G401 (cell line): Measurements from ENCODE around the gene FLT3LG. TPM values are rescaled to one million over a fixed set of nuclear protein-coding genes. Genes with fewer than 3 reads are reported as not detected.

Experiments used
- DNase-seq: peaks from one replicate; pipeline ENCODE4 v3.0.0-alpha.2; 2015; ENCODE audit warnings: low spot score
- in situ Hi-C: cut with HindIII; loops from 2 replicates; pipeline ENCODE4 v1.10.0; 2016; ENCODE audit warnings: low sequenced_read_pairs, mixed read lengths
- total RNA-seq: library from RNA; depleted of rRNA; stranded (reverse); fragments of >200 nt; shearing (Covaris generic); gene quantifications from 2 replicates; pipeline ENCODE4 v1.2.3, GENCODE V29; 2014

The FLT3LG gene
- total RNA-seq, 1 experiment from 2014 or later: not detected

GRCh38 chr19:49481020-49481683, 7.1 kb downstream of the FLT3LG start:
- in situ Hi-C loops: no loop called here
- DNase-seq: no peak

- no peak for DNase-seq
- in situ Hi-C loops: no loop called here
Observed at GRCh38 chr19:49486232-49486631, 12.2 kb downstream of the FLT3LG start.

GRCh38 chr19:49486710-49487276, 12.8 kb downstream of the FLT3LG start:
- in situ Hi-C loops: no loop called here
- DNase-seq: no peak

- DNase-seq: peak; percentile 99
- in situ Hi-C loops: no loop called here
Observed at GRCh38 chr19:49487277-49488045, 13.4 kb downstream of the FLT3LG start, which contains the start of gene RPL13A. TSS of gene RPL13A (plus strand) at chr19:49487608. CDS start at chr19:49487630, 22 bp downstream.

GRCh38 chr19:49488046-49488862, 14.2 kb downstream of the FLT3LG start:
- in situ Hi-C loops: no loop called here
- no peak for DNase-seq

- no peak for DNase-seq
- in situ Hi-C loops: no loop called here
Observed at GRCh38 chr19:49488863-49489537, 15.0 kb downstream of the FLT3LG start.

- DNase-seq: no peak
Observed at GRCh38 chr19:49489601-49490167, 15.7 kb downstream of the FLT3LG start.

GRCh38 chr19:49490287-49491029, 16.4 kb downstream of the FLT3LG start:
- no peak for DNase-seq
- in situ Hi-C loops: no loop called here

More at GRCh38 chr19:49489601-49490167, 15.7 kb downstream of the FLT3LG start:
- in situ Hi-C loops: no loop called here

GRCh38 chr19:49491030-49491803, 17.2 kb downstream of the FLT3LG start:
- no peak for DNase-seq
- in situ Hi-C loops: no loop called here

GRCh38 chr19:49491804-49492572, 18.0 kb downstream of the FLT3LG start:
- DNase-seq: no peak
- in situ Hi-C loops: no loop called here

GRCh38 chr19:49492573-49493405, 18.8 kb downstream of the FLT3LG start:
- in situ Hi-C loops: no loop called here
- peak; percentile 50 for DNase-seq

GRCh38 chr19:49496574-49497008, 22.6 kb downstream of the FLT3LG start:
- in situ Hi-C loops: no loop called here
- no peak for DNase-seq

- DNase-seq: no peak
- in situ Hi-C loops: no loop called here
Observed at GRCh38 chr19:49497047-49497788, 23.2 kb downstream of the FLT3LG start.

- no peak for DNase-seq
- in situ Hi-C loops: no loop called here
Observed at GRCh38 chr19:49497789-49498103, 23.7 kb downstream of the FLT3LG start.

GRCh38 chr19:49498475-49498874, 24.5 kb downstream of the FLT3LG start:
- in situ Hi-C loops: no loop called here
- no peak for DNase-seq
